Right atrium auricular region (tissue), 2 donors: ENCODE measurements around the gene MRPL1. TPM values are rescaled to one million over a fixed set of nuclear protein-coding genes. Genes with fewer than 3 reads are reported as not detected.
A peak's percentile ranks its signal among the peaks of the same experiment; 100 is the strongest.

Source experiments
- DNase-seq: peaks from one replicate; pipeline ENCODE4 v3.0.0-alpha.2; 2019; ENCODE audit warnings: low spot score
- H3K27ac ChIP-seq, 2 donors: fragments of 200-600 bp; sonication (generic); 1 replicate in 1 of 2; 2 replicates in 1 of 2; pipeline ENCODE4 v1.5.1; 2016 to 2019
- H3K27me3 ChIP-seq, 2 donors: fragments of 200-600 bp; sonication (generic); one replicate each; pipeline versions ENCODE4 v1.5.1 to v1.6.0; 2017 to 2019
- H3K36me3 ChIP-seq: fragments of 200-600 bp; sonication (generic); one replicate; pipeline ENCODE4 v1.5.1; 2016
- H3K4me1 ChIP-seq, 2 donors: fragments of 200-600 bp; sonication (generic); one replicate each; pipeline versions ENCODE4 v1.5.1 to v1.6.0; 2017 to 2019
- H3K4me3 ChIP-seq, 2 donors: fragments of 200-600 bp; sonication (generic); 1 replicate in 1 of 2; 2 replicates in 1 of 2; pipeline ENCODE4 v1.5.1; 2017 to 2019; ENCODE audit warnings: mild to moderate bottlenecking in 1 of 2, moderate library complexity in 1 of 2
- H3K9me3 ChIP-seq, 2 donors: fragments of 200-600 bp; sonication (generic); one replicate each; pipeline ENCODE4 v1.5.1; 2019
- total RNA-seq, 2 donors: library from RNA; depleted of rRNA; stranded (reverse); fragments of >200 nt; gene quantifications; one replicate each; pipeline ENCODE4 v1.1.0, GENCODE V29; 2016
- TF ChIP-seq, protein P1 (sequence below), 2 donors: fragments of 200-600 bp; sonication (generic); IDR thresholded peaks; one replicate each; pipeline ENCODE4 v1.5.1; 2019; ENCODE audit warnings: antibody characterized with exemption in 2 of 2

Gene MRPL1
- 10 to 100 TPM; 17.4 to 32.0 TPM for total RNA-seq

- peak; percentile 96 for DNase-seq
- Histone ChIP-seq H3K27ac (peak within 1 kb of the TSS; percentile 90 to 91), H3K4me3 (peak within 1 kb of the TSS; percentile 67 to 73), H3K4me1 (peaks cover 0 to 19% of the 10 kb centered on the region in 2 donors), H3K9me3 (no peaks in the 10 kb centered on the region), H3K36me3 (no peaks in the 10 kb centered on the region), H3K27me3 (no peaks in the 10 kb centered on the region)
- TF ChIP-seq, protein P1, sequence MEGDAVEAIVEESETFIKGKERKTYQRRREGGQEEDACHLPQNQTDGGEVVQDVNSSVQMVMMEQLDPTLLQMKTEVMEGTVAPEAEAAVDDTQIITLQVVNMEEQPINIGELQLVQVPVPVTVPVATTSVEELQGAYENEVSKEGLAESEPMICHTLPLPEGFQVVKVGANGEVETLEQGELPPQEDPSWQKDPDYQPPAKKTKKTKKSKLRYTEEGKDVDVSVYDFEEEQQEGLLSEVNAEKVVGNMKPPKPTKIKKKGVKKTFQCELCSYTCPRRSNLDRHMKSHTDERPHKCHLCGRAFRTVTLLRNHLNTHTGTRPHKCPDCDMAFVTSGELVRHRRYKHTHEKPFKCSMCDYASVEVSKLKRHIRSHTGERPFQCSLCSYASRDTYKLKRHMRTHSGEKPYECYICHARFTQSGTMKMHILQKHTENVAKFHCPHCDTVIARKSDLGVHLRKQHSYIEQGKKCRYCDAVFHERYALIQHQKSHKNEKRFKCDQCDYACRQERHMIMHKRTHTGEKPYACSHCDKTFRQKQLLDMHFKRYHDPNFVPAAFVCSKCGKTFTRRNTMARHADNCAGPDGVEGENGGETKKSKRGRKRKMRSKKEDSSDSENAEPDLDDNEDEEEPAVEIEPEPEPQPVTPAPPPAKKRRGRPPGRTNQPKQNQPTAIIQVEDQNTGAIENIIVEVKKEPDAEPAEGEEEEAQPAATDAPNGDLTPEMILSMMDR (IDR thresholded peaks at IDR 0.05) = peak in 1 of 2 donors; percentile 41
These were observed at the start of gene MRPL1 for GRCh38 chr4:77862478-77863216. Gene MRPL1 (plus strand): TSS chr4:77862830. CDS start chr4:77862849, 19 bp downstream.

- no peak for DNase-seq
- Histone ChIP-seq H3K4me3 (no peak overlapping the region), H3K27ac (no peak overlapping the region), H3K27me3 (no peaks in the 10 kb centered on the region), H3K9me3 (no peaks in the 10 kb centered on the region), H3K4me1 (peaks cover 0 to 26% of the 10 kb centered on the region in 2 donors), H3K36me3 (no peaks in the 10 kb centered on the region)
- TF ChIP-seq, protein P1 (IDR thresholded peaks at IDR 0.05) = no peak
These were observed 47.0 kb upstream of the MRPL1 start for GRCh38 chr4:77815636-77816035.

- no peak for DNase-seq
These were observed 46.1 kb upstream of the MRPL1 start for GRCh38 chr4:77816546-77816945.

GRCh38 chr4:77817304-77818072 is 45.1 kb upstream of the MRPL1 start:
- H3K4me1 ChIP-seq = peaks cover 0 to 38% of the 10 kb centered on the region in 2 donors
- H3K4me3 ChIP-seq = peak overlapping the region; percentile 84 to 87

More at GRCh38 chr4:77816546-77816945, 46.1 kb upstream of the MRPL1 start:
- TF ChIP-seq, protein P1 (IDR thresholded peaks at IDR 0.05) = no peak
- H3K27ac ChIP-seq = no peak overlapping the region
- no peaks in the 10 kb centered on the region for H3K36me3 ChIP-seq
- no peak overlapping the region for H3K4me3 ChIP-seq
- no peaks in the 10 kb centered on the region for H3K27me3 ChIP-seq
- H3K9me3 ChIP-seq = no peaks in the 10 kb centered on the region
- H3K4me1 ChIP-seq = peaks cover 0 to 35% of the 10 kb centered on the region in 2 donors

DNA sequence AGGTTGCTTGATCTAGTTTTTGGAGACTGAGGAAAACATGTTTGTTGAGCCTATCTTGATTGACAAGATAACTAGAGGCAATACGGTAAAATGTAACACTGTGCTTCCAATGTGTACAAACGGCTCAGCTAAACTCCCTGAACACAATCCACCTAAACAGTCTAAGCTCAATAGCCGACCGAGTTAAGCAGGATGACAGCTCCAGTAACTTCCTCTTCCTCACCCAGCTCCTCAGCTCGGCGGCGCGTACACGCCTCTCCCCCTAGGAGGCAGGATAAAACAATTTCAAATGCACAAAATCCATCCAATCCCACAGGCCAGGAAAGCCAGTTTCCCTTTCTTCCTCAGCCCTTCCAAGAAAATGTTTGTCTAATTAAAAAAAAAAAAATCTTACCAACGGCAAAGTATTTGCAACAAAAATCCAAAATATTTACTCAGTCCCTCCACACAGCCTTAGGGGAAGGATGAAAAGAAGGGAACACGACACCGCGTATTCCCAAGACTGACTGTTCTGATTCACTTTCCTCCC is 44.5 kb upstream of the MRPL1 start:
- H3K4me1 ChIP-seq = peaks cover 0 to 38% of the 10 kb centered on the region in 2 donors
- peak; percentile 74 for DNase-seq

More at GRCh38 chr4:77817304-77818072, 45.1 kb upstream of the MRPL1 start:
- DNase-seq = no peak
- Histone ChIP-seq H3K36me3 (no peaks in the 10 kb centered on the region), H3K27me3 (no peaks in the 10 kb centered on the region), H3K27ac (peak overlapping the region; percentile 99), H3K9me3 (no peaks in the 10 kb centered on the region)
- TF ChIP-seq, protein P1 (IDR thresholded peaks at IDR 0.05) = no peak

More for the DNA sequence above, 44.5 kb upstream of the MRPL1 start:
- TF ChIP-seq, protein P1 (IDR thresholded peaks at IDR 0.05) = peak in 1 of 2 donors; percentile 72
- no peaks in the 10 kb centered on the region for H3K36me3 ChIP-seq
- peak overlapping the region; percentile 84 to 87 for H3K4me3 ChIP-seq
- H3K27me3 ChIP-seq = no peaks in the 10 kb centered on the region
- H3K9me3 ChIP-seq = no peaks in the 10 kb centered on the region
- H3K27ac ChIP-seq = peak overlapping the region; percentile 99
